HCT116 (cell line): ENCODE measurements around the gene GJA3. TPM values are rescaled to one million over a fixed set of nuclear protein-coding genes. Genes with fewer than 3 reads are reported as not detected.

ENCODE experiments used
- ATAC-seq: fragments of 200-7000 bp; cut with Tn5 transposase; 2 replicates; pipeline ENCODE4 v1.9.1; 2020; ENCODE audit warnings: mild to moderate bottlenecking, moderate library complexity
- BruUV-seq: library from RNA; stranded (reverse); fragments of 400-500 nt; replicated peaks from 2 replicates; lab custom pipeline; 2021; lab: Mats Ljungman, UMichigan
- CTCF ChIA-PET: fragments of 300-600 bp; sonication (Branson Sonifier 250); formaldehyde crosslinking; loops from one replicate; lab custom pipeline; 2021; ENCODE audit warnings: antibody characterized with exemption; lab: Charles Lee
- POLR2A ChIA-PET: fragments of 300-600, 350-600 bp; sonication (Branson Sonifier 250); formaldehyde crosslinking; loops from one replicate; lab custom pipeline; 2021; ENCODE audit warnings: antibody characterized with exemption; lab: Charles Lee
- RAD21 ChIA-PET, 2 experiments: fragments of 300-600 bp; sonication (Branson Sonifier 250); formaldehyde crosslinking; loops; one replicate each; lab custom pipeline; 2023; ENCODE audit warnings: low total read pairs in 2 of 2; ENCODE audit not compliant: uncharacterized antibody in 2 of 2, unreplicated experiment in 2 of 2, low non-redundant PET in 1 of 2; lab: Charles Lee
- DNase-seq: peaks from one replicate; pipeline ENCODE4 v3.0.0-alpha.2; 2010; ENCODE audit warnings: low read depth, low spot score
- H2AFZ ChIP-seq: fragments of 200-600 bp; shearing (Covaris generic), sonication (generic); 2 replicates; pipeline ENCODE4 v1.6.1; 2017; ENCODE audit warnings: low read depth, mixed run types, mixed read lengths, antibody characterized with exemption, low read length; ENCODE audit not compliant: poor library complexity, severe bottlenecking
- H3K27ac ChIP-seq: 2 replicates; pipeline ENCODE4 v1.5.1; 2012; ENCODE audit warnings: low read depth, low read length
- H3K27me3 ChIP-seq: fragments of 200-600 bp; sonication (generic); 2 replicates; pipeline ENCODE4 v1.6.1; 2016; ENCODE audit warnings: mixed run types, low read length, mixed read lengths; ENCODE audit not compliant: insufficient read depth
- H3K36me3 ChIP-seq, 2 experiments: fragments of 200-500 bp in 1 of 2; fragments of 200-600 bp in 1 of 2; sonication (Bioruptor generic) in 1 of 2; sonication (generic) in 1 of 2; 2 replicates each; pipeline versions ENCODE4 v1.5.1 to v1.6.1; 2014 to 2016; ENCODE audit warnings: low read length in 2 of 2, inconsistent platforms in 1 of 2, mixed read lengths in 1 of 2, mixed run types in 1 of 2; ENCODE audit not compliant: insufficient read depth in 2 of 2, control insufficient read depth in 1 of 2
- H3K4me1 ChIP-seq, 2 experiments: fragments of 200-600 bp in 1 of 2; sonication (generic) in 1 of 2; 2 replicates each; pipeline versions ENCODE4 v1.5.1 to v1.6.1; 2012 to 2017; ENCODE audit warnings: low read length in 2 of 2, inconsistent platforms in 1 of 2, mild to moderate bottlenecking in 1 of 2, mixed read lengths in 1 of 2, mixed run types in 1 of 2, moderate library complexity in 1 of 2; ENCODE audit not compliant: insufficient read depth in 2 of 2, control insufficient read depth in 1 of 2
- H3K4me2 ChIP-seq: fragments of 200-600 bp; sonication (generic); 2 replicates; pipeline ENCODE4 v1.6.1; 2017; ENCODE audit warnings: mixed run types, low read length, mixed read lengths
- H3K4me3 ChIP-seq, 2 experiments: fragments of 200-600 bp in 1 of 2; sonication (generic) in 1 of 2; replicated peaks in 1 of 2; 2 replicates each; pipeline ENCODE4 v1.5.1; 2011 to 2016; ENCODE audit warnings: low read length in 2 of 2, control low read depth in 1 of 2, low read depth in 1 of 2, mild to moderate bottlenecking in 1 of 2, mixed read lengths in 1 of 2, mixed run types in 1 of 2
- H3K79me2 ChIP-seq: fragments of 200-600 bp; sonication (generic); 2 replicates; pipeline ENCODE4 v1.6.1; 2017; ENCODE audit warnings: mild to moderate bottlenecking, mixed run types, low read length, moderate library complexity, mixed read lengths; ENCODE audit not compliant: insufficient read depth
- H3K9ac ChIP-seq: fragments of 200-600 bp; sonication (generic); 2 replicates; pipeline ENCODE4 v1.6.1; 2016; ENCODE audit warnings: low read length, mixed read lengths
- H3K9me2 ChIP-seq: fragments of 200-600 bp; sonication (generic), shearing (Covaris generic); 2 replicates; pipeline ENCODE4 v1.6.1; 2017; ENCODE audit warnings: mixed run types, mild to moderate bottlenecking, moderate library complexity; ENCODE audit not compliant: insufficient read depth
- H3K9me3 ChIP-seq, 2 experiments: fragments of 200-500 bp in 1 of 2; fragments of 200-600 bp in 1 of 2; sonication (Bioruptor generic) in 1 of 2; sonication (generic) in 1 of 2; 2 replicates each; pipeline ENCODE4 v1.6.1; 2014 to 2017; ENCODE audit warnings: low read length in 2 of 2, mixed read lengths in 2 of 2, inconsistent platforms in 1 of 2, low read depth in 1 of 2, mild to moderate bottlenecking in 1 of 2, mixed run types in 1 of 2, moderate library complexity in 1 of 2; ENCODE audit not compliant: control insufficient read depth in 1 of 2, insufficient read depth in 1 of 2
- H4K20me1 ChIP-seq: fragments of 200-600 bp; sonication (generic), shearing (Covaris generic); 2 replicates; pipeline ENCODE4 v1.6.1; 2017; ENCODE audit warnings: mixed run types, mild to moderate bottlenecking, moderate library complexity; ENCODE audit not compliant: insufficient read depth
- CBX3 ChIP-seq: IDR thresholded peaks from 2 replicates; pipeline ENCODE4 v1.6.1; 2012; ENCODE audit warnings: low read depth
- CEBPB ChIP-seq: IDR thresholded peaks from 2 replicates; pipeline ENCODE4 v1.6.1; 2012; ENCODE audit warnings: low read depth
- EGR1 ChIP-seq: IDR thresholded peaks from 2 replicates; pipeline ENCODE4 v1.6.1; 2012; ENCODE audit warnings: low read depth
- EZH2 ChIP-seq: fragments of 200-600 bp; sonication (generic); IDR thresholded peaks from 2 replicates; pipeline ENCODE4 v1.6.1; 2017; ENCODE audit warnings: antibody characterized with exemption, mixed run types
- EZH2phosphoT487 ChIP-seq: fragments of 200-600 bp; IDR thresholded peaks from 2 replicates; pipeline ENCODE4 v1.6.1; 2018; ENCODE audit warnings: antibody characterized with exemption, borderline replicate concordance
- POLR2AphosphoS5 ChIP-seq: IDR thresholded peaks from 2 replicates; pipeline ENCODE4 v1.6.1; 2011; ENCODE audit warnings: mild to moderate bottlenecking, low read depth, low read length, moderate library complexity
- RAD21 ChIP-seq: IDR thresholded peaks from 2 replicates; pipeline ENCODE4 v1.6.1; 2012; ENCODE audit warnings: low read depth, mild to moderate bottlenecking
- SIN3A ChIP-seq: IDR thresholded peaks from 2 replicates; pipeline ENCODE4 v1.6.1; 2012; ENCODE audit warnings: low read depth
- SRF ChIP-seq: IDR thresholded peaks from 2 replicates; pipeline ENCODE4 v1.6.1; 2012; ENCODE audit warnings: low read depth
- ZFX ChIP-seq: fragments of 450-650 bp; IDR thresholded peaks from 2 replicates; pipeline ENCODE4 v1.6.1; 2017
- ZNF274 ChIP-seq: fragments of 200-500 bp; sonication (Bioruptor generic); IDR thresholded peaks from 2 replicates; pipeline ENCODE4 v1.6.1; 2014; ENCODE audit warnings: mild to moderate bottlenecking, low read depth, low read length, inconsistent platforms
- intact Hi-C: fragments of 100-400 bp; cut with micrococcal nuclease; formaldehyde crosslinking; loops from 2 replicates; pipeline ENCODE4 v1.10.0; 2022
- total RNA-seq: library from RNA; stranded (reverse); gene quantifications from one replicate; pipeline ENCODE4 v1.2.1, GENCODE V29; 2021; ENCODE audit not compliant: unreplicated experiment
- TF ChIP-seq, protein P1 (sequence below): IDR thresholded peaks from 2 replicates; pipeline ENCODE4 v1.6.1; 2012
- TF ChIP-seq, protein P2 (sequence below): IDR thresholded peaks from 2 replicates; pipeline ENCODE4 v1.6.1; 2012; ENCODE audit warnings: low read depth

Gene GJA3
- total RNA-seq, 1 experiment from 2014 or later: 8.0 TPM

DNA sequence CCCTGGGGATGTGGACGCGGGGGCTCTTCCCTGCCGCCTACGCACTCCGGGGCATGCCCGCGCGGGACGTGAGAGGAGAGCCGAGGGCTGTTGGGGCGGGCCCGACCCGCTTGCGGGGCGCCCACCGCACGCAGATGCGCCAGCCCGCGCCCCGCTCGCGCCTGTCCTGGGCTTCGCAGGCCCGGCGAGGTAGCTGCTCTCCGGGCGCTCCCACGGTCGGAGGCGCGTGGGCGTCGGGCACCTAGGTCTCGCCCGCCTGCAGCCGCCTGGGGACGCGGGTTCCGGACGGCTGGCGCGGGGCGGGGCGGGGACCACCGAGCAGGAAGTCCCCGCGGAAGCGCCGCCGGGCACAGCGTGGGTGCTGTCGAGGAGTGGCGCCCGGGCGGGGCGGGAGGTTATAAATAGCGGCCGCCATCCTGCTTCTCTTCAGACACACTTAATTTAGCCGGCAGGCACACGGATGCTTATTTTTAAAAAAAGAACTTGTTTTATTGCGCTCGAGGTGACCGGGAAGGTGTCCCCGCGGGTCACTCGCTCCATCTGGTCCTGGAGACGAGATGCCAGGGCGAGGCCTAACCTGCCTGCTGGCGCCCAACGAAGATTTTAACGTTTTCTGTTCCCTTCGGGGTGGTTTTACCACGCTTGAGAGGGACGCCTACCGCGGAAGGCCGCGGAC is 561 bp upstream of the GJA3 start:
- intact Hi-C loops: loop anchor here (2.0 to 5.0 kb wide), 3 partner anchors 35 to 124 kb away; no protein-coding TSS in a partner anchor
- H4K20me1 ChIP-seq: no peaks in the 10 kb centered on the region
- CTCF ChIA-PET: interaction anchor here (0.9 to 3.6 kb wide), 4 partner anchors 33 to 176 kb away, joined by 3 to 16 read pairs (median 5); no protein-coding TSS in a partner anchor
- DNase-seq (no peak), ATAC-seq (peak; percentile 54)
- H3K27me3 ChIP-seq: no peaks in the 10 kb centered on the region
- POLR2A ChIA-PET: interaction anchor here (0.7 to 1.0 kb wide), 2 partner anchors 34 to 41 kb away, joined by 3 to 5 read pairs; no protein-coding TSS in a partner anchor
- H3K36me3 ChIP-seq: no peaks in the 10 kb centered on the region
- H3K79me2 ChIP-seq: no peaks in the 10 kb centered on the region; the same call in 1 of the 2 replicates
- peak overlapping the region; percentile 59 for H3K9ac ChIP-seq
- H3K9me3 ChIP-seq: no peaks in the 10 kb centered on the region
- H3K4me3 ChIP-seq: peak overlapping the region; percentile 53 to 65
- no peaks in the 10 kb centered on the region for H3K9me2 ChIP-seq
- TF ChIP-seq EGR1 (0 out of 2 replicates have a peak, but pooled peaks have one; percentile 27), ZFX (peak; percentile 62), POLR2AphosphoS5 (no peak)
- peak overlapping the region; percentile 16 for H2AFZ ChIP-seq
- BruUV-seq: no TSS peak
- H3K4me1 ChIP-seq: peaks cover 10 to 29% of the 10 kb centered on the region in 2 experiments
- H3K4me2 ChIP-seq: peak overlapping the region; percentile 80
- peak overlapping the region; percentile 92 for H3K27ac ChIP-seq
- RAD21 ChIA-PET: interaction anchor here in 1 of 2 experiments (1.3 kb wide), 1 partner anchor 34 kb away, joined by 5 read pairs; no protein-coding TSS in a partner anchor

DNA sequence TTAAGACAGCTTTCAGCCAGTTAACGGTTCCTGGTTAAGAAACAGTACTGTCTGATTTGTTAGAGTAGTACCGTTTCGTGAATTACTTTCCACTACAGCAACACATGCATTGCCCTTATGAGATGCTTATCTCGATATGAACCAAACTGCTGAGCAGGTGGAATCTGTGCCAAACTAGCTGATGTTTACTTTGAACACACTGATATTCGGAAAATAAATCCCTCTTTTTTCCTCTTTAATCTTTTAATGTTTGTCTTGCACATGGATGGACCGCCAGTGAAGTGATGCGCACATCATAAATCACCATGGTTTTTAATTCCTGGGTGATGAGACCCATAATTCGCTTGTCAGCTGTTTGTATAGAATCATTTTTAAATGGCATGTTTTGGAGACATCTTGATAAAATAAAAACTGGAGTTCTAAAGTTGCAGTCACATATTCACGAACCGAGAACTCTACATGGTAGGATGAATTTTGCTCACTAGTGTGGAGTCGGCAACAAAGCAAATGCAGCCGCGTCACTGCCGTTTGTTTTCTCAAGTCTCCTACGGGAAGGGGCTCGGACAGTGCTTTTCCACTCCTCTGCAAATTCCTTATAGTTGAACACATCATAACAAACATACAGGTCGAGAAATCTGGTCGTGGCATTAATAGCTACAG is 1.1 kb downstream of the GJA3 start:
- Histone ChIP-seq H2AFZ (no peak overlapping the region), H4K20me1 (no peaks in the 10 kb centered on the region), H3K27me3 (no peaks in the 10 kb centered on the region), H3K9ac (peak overlapping the region; percentile 59; the same call in 1 of the 2 replicates), H3K27ac (no peak overlapping the region; the same call in 1 of the 2 replicates), H3K9me3 (no peaks in the 10 kb centered on the region), H3K4me3 (peak overlapping the region; percentile 53 to 65), H3K36me3 (no peaks in the 10 kb centered on the region), H3K4me2 (peak overlapping the region; percentile 80), H3K79me2 (no peaks in the 10 kb centered on the region; the same call in 1 of the 2 replicates), H3K9me2 (no peaks in the 10 kb centered on the region), H3K4me1 (peaks cover 7 to 26% of the 10 kb centered on the region in 2 experiments)
- ChIA-PET POLR2A (no interaction called here), CTCF (interaction anchor here (0.7 to 3.6 kb wide), 3 partner anchors 32 to 175 kb away, joined by 4 to 16 read pairs (median 7); no protein-coding TSS in a partner anchor), RAD21 (interaction anchor here (0.6 to 1.3 kb wide), 2 partner anchors 32 to 173 kb away, joined by 3 to 5 read pairs; no protein-coding TSS in a partner anchor)
- no peak for DNase-seq
- no peak for ATAC-seq
- BruUV-seq: TSS peak; percentile 54
- intact Hi-C loops: loop anchor here (2.0 to 5.0 kb wide), 3 partner anchors 33 to 122 kb away; no protein-coding TSS in a partner anchor
- TF ChIP-seq ZNF274: no peak
- no peak for TF ChIP-seq EZH2phosphoT487
- no peak for TF ChIP-seq EZH2
- TF ChIP-seq SRF: no peak
- no peak for TF ChIP-seq CEBPB
- TF ChIP-seq, protein P1, sequence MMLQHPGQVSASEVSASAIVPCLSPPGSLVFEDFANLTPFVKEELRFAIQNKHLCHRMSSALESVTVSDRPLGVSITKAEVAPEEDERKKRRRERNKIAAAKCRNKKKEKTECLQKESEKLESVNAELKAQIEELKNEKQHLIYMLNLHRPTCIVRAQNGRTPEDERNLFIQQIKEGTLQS: no peak
- TF ChIP-seq POLR2AphosphoS5: no peak
- no peak for TF ChIP-seq SIN3A
- no peak for TF ChIP-seq CBX3
- TF ChIP-seq, protein P2, sequence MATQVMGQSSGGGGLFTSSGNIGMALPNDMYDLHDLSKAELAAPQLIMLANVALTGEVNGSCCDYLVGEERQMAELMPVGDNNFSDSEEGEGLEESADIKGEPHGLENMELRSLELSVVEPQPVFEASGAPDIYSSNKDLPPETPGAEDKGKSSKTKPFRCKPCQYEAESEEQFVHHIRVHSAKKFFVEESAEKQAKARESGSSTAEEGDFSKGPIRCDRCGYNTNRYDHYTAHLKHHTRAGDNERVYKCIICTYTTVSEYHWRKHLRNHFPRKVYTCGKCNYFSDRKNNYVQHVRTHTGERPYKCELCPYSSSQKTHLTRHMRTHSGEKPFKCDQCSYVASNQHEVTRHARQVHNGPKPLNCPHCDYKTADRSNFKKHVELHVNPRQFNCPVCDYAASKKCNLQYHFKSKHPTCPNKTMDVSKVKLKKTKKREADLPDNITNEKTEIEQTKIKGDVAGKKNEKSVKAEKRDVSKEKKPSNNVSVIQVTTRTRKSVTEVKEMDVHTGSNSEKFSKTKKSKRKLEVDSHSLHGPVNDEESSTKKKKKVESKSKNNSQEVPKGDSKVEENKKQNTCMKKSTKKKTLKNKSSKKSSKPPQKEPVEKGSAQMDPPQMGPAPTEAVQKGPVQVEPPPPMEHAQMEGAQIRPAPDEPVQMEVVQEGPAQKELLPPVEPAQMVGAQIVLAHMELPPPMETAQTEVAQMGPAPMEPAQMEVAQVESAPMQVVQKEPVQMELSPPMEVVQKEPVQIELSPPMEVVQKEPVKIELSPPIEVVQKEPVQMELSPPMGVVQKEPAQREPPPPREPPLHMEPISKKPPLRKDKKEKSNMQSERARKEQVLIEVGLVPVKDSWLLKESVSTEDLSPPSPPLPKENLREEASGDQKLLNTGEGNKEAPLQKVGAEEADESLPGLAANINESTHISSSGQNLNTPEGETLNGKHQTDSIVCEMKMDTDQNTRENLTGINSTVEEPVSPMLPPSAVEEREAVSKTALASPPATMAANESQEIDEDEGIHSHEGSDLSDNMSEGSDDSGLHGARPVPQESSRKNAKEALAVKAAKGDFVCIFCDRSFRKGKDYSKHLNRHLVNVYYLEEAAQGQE: no peak
- TF ChIP-seq RAD21: no peak
